Measurements from ENCODE around the gene KDM3B.
A peak's percentile ranks its signal among the peaks of the same experiment; 100 is the strongest.

The KDM3B gene

GRCh38 chr5:138339464-138339863 is 13.0 kb upstream of the KDM3B start:
- Histone ChIP-seq H4K20me1 (ENCODE audit: insufficient read depth, low read length) (no peaks in the 10 kb centered on the region; the same call in 1 of the 2 replicates), H2AFZ (ENCODE audit: low read depth, low read length) (no peak overlapping the region), H3K9ac (ENCODE audit: low read depth, low read length) (peak overlapping the region; percentile 76; the same call in 1 of the 2 replicates), H3K36me3 (ENCODE audit: insufficient read depth, low read length) (peaks cover 17% of the 10 kb centered on the region), H3K4me1 (ENCODE audit: insufficient read depth, low read length) (peaks cover 42% of the 10 kb centered on the region), H3K79me2 (ENCODE audit: insufficient read depth, low read length) (peaks cover 38% of the 10 kb centered on the region), H3K9me3 (ENCODE audit: insufficient read depth, low read length, severe bottlenecking) (no peaks in the 10 kb centered on the region), H3K4me2 (ENCODE audit: insufficient read depth, low read length) (peak overlapping the region; percentile 77), H3K27ac (ENCODE audit: low read length) (peak overlapping the region; percentile 92; the same call in 1 of the 2 replicates), H3K27me3 (ENCODE audit: insufficient read depth, low read length, poor library complexity) (no peaks in the 10 kb centered on the region), H3K4me3 (ENCODE audit: low read depth in 1 of 2, low read length in 2 of 2) (peak overlapping the region in 1 of 2 experiments; percentile 76; a peak in 2 of 4 replicates)
- no peak for TF ChIP-seq CTCF (IDR thresholded peaks at IDR 0.05; ENCODE audit: borderline replicate concordance, extremely low read depth, low read length, poor library complexity, severe bottlenecking)
- no peak for TF ChIP-seq EZH2 (IDR thresholded peaks at IDR 0.05; ENCODE audit: borderline replicate concordance, low read depth, low read length, severe bottlenecking)
- ATAC-seq (ENCODE audit: insufficient read depth, low read depth) (no peak), DNase-seq (no peak)

GRCh38 chr5:138340008-138340407 is 12.5 kb upstream of the KDM3B start:
- no peak overlapping the region for H2AFZ ChIP-seq (ENCODE audit: low read depth, low read length)
- peaks cover 42% of the 10 kb centered on the region for H3K4me1 ChIP-seq (ENCODE audit: insufficient read depth, low read length)
- peaks cover 21% of the 10 kb centered on the region for H3K36me3 ChIP-seq (ENCODE audit: insufficient read depth, low read length)
- ATAC-seq (ENCODE audit: insufficient read depth, low read depth) (no peak), DNase-seq (no peak)
- H3K4me2 ChIP-seq (ENCODE audit: insufficient read depth, low read length), result peak overlapping the region; percentile 77
- TF ChIP-seq CTCF (IDR thresholded peaks at IDR 0.05; ENCODE audit: borderline replicate concordance, extremely low read depth, low read length, poor library complexity, severe bottlenecking), result no peak
- TF ChIP-seq EZH2 (IDR thresholded peaks at IDR 0.05; ENCODE audit: borderline replicate concordance, low read depth, low read length, severe bottlenecking), result no peak
- no peaks in the 10 kb centered on the region for H3K9me3 ChIP-seq (ENCODE audit: insufficient read depth, low read length, severe bottlenecking)
- no peaks in the 10 kb centered on the region; the same call in 1 of the 2 replicates for H4K20me1 ChIP-seq (ENCODE audit: insufficient read depth, low read length)
- H3K4me3 ChIP-seq (ENCODE audit: low read depth in 1 of 2, low read length in 2 of 2), result no peak overlapping the region
- H3K79me2 ChIP-seq (ENCODE audit: insufficient read depth, low read length), result peaks cover 38% of the 10 kb centered on the region
- H3K27ac ChIP-seq (ENCODE audit: low read length), result no peak overlapping the region
- no peaks in the 10 kb centered on the region for H3K27me3 ChIP-seq (ENCODE audit: insufficient read depth, low read length, poor library complexity)
- no peak overlapping the region; the same call in 1 of the 2 replicates for H3K9ac ChIP-seq (ENCODE audit: low read depth, low read length)

- no peaks in the 10 kb centered on the region for H3K27me3 ChIP-seq (ENCODE audit: insufficient read depth, low read length, poor library complexity)
- no peak overlapping the region for H3K9ac ChIP-seq (ENCODE audit: low read depth, low read length)
- no peak for TF ChIP-seq EZH2 (IDR thresholded peaks at IDR 0.05; ENCODE audit: borderline replicate concordance, low read depth, low read length, severe bottlenecking)
- no peak for TF ChIP-seq CTCF (IDR thresholded peaks at IDR 0.05; ENCODE audit: borderline replicate concordance, extremely low read depth, low read length, poor library complexity, severe bottlenecking)
- peaks cover 15% of the 10 kb centered on the region; the same call in 1 of the 2 replicates for H3K4me1 ChIP-seq (ENCODE audit: insufficient read depth, low read length)
- H2AFZ ChIP-seq (ENCODE audit: low read depth, low read length), result no peak overlapping the region
- H3K9me3 ChIP-seq (ENCODE audit: insufficient read depth, low read length, severe bottlenecking), result no peaks in the 10 kb centered on the region
- peaks cover 63% of the 10 kb centered on the region for H3K36me3 ChIP-seq (ENCODE audit: insufficient read depth, low read length)
- no peak for ATAC-seq (ENCODE audit: insufficient read depth, low read depth)
- no peaks in the 10 kb centered on the region for H4K20me1 ChIP-seq (ENCODE audit: insufficient read depth, low read length)
- no peak for DNase-seq
- H3K27ac ChIP-seq (ENCODE audit: low read length), result no peak overlapping the region
- no peak overlapping the region for H3K4me3 ChIP-seq (ENCODE audit: low read depth in 1 of 2, low read length in 2 of 2)
- no peak overlapping the region for H3K4me2 ChIP-seq (ENCODE audit: insufficient read depth, low read length)
- H3K79me2 ChIP-seq (ENCODE audit: insufficient read depth, low read length), result peaks cover 18% of the 10 kb centered on the region
Measured at GRCh38 chr5:138344887-138345622, 7.4 kb upstream of the KDM3B start.
